ENCODE results near the gene FAM219A.
"Not testable (repeated sequence)": the region's sequence is repeated elsewhere in the genome, so short reads cannot be mapped to it uniquely, and the experiment has no call there.

The FAM219A gene

DNA sequence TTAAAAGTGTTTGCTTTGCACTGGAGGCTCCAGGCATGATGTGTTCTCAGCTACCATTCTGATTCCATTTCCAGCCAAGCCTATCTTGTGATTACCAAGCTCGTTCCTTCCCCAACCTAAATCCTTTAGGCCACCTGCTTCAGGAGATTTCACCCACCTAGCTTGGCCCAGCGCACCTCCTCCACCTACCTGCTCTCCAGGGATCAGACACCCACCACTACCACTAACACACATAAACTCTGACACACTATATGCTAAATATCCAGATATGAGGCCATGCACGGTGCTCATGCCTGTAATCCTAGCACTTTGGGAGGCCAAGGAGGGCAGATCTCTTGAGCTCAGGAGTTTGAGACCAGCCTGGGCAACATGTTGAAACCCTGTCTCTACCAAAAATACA is 84.0 kb downstream of the FAM219A start:
- FAIRE-seq = no peak

- no peak for FAIRE-seq
These were observed 84.6 kb downstream of the FAM219A start for GRCh38 chr9:34373749-34374148.

GRCh38 chr9:34372467-34373011 is 85.8 kb downstream of the FAM219A start:
- FAIRE-seq = no peak

DNA sequence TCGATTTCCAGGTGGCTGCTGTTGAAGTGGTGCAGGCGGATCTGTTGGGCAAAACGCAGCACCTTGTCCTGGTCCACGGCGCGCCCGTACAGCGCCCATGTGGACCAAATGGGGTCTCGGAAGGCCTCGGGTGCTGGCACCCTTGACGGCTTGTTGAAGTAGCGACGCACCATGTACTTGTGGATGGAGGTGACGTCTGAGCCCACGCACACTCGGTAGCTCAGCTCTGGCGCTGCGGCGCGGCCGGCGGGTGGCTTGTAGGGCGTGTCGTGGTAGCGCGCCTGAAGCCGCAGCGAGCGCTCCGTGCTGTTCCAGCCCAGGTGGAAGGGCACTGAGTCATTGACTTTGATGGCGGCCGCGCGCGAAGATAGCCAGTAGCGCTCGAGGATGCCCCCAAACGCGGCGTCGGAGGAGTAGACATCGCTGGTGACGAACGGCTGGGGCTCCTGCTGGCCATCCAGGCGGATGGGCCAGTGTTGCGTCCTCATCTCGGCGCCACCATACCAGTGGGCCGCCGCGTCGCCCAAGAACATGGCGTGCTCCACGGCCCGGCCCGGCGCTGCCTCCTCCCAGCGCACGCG is 86.4 kb downstream of the FAM219A start:
- FAIRE-seq = no peak

DNA sequence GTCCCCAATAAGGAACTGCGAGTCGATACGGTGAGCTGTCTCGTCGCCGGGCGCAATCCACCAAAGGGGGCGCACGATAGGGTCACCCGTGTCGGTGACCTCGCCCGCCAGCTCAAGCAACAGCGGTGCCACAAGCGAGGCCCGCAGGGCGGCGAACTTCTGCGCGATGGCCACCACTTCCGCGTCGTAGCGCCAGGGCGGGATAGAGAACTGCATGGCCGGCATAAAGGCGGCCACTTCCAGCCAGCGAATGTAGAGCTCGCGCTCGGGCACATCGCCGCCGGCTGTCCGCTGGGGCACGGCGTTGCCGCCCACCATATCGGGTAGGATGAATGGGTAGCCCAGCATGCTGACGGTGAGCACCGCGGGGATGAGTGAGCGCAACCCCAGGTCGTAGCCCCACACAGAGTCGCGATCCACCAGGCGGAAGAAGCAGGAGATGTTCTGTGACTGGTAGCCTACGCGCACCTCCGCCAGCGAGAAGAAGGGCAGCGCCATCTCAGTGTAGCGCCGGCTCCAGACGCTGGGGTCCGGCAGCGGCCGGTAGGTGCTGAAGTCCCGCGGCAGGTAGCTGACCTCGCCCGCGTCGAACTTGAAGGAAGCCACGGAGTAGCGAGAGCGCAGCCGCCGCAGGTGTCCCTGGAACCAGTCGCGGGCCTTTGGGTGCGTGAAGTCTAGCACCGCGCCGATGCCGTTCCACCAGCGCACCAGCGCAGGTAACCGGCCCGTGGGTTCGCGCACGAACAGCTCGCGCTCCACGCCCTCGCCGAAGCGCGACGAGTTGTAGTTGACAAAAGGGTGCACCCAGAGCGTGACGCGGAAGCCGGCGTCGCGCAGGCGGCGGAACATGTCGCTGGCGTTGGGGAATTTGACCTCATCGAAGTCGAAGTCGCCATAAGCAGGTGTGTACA is 87.1 kb downstream of the FAM219A start:
- no peak for FAIRE-seq

DNA sequence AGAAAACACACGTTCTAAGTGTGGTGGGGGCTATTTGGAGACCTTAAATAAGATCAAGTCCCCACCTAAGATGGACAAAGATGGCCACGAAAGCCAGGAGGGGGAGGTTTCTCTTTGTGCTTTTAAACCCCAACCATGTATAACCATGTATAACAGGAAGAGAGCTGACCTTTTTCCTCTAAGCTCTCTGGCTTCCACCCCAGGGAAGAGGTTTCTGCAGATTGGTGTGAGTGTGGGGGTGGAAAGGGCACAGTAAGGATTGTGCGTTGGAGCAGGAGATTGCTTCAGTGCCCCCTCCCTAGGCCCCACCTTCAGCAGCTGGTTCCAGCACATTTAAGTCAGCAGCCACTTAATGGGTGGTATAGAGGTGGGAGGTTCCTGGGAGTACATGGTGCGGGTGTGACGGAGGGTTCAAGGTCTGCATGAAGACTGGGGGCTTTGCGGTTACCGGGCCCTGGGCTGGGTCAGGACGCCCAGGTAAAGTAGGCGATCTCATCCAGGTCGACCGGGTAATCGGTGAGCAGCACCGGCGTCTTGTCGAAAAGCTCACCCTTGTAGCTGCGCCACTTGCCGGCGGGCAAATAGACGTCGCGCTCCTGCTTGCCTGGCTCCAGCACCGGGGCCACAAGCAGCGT is 87.9 kb downstream of the FAM219A start:
- FAIRE-seq = no peak

GRCh38 chr9:34369636-34370035 is 88.7 kb downstream of the FAM219A start:
- no peak for FAIRE-seq

DNA sequence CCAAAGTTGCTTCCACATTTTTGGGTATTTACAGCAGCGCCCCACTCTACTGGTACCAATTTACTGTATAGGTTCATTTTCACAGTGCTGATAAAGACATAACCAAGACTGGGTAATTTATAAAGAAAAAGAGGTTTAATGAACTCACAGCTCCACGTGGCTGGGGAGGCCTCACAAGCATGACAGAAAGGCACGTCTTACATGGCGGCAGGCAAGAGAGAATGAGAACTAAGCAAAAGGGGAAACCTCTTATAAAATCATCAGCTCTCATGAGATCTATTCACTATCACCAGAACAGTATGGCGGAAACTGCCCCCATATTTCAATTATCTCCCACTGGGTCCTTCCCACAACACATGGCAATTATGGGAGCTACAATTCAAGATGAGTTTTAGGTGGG is 89.6 kb downstream of the FAM219A start:
- not testable (repeated sequence) for FAIRE-seq

- not testable (repeated sequence) for FAIRE-seq
These were observed 90.5 kb downstream of the FAM219A start for GRCh38 chr9:34367751-34368410.

DNA sequence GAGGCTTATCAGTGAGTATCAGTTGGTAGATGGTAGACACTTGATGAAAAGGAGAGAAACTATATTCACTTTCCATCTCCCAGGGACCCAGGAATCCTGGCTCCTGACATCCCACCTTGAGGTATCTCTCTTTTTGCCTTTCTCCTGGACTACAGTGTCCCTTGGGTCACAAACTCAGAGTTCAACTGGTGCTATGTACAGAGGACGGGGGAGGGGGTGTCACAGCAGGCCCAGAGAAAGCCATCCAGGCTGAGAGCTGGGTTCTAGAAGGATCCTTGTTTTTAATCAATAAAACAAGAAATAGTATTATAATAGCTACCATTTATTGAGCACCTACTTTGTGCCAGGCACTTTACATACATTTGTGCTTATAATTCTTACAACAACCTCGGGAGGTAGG is 92.0 kb downstream of the FAM219A start:
- no peak for FAIRE-seq

DNA sequence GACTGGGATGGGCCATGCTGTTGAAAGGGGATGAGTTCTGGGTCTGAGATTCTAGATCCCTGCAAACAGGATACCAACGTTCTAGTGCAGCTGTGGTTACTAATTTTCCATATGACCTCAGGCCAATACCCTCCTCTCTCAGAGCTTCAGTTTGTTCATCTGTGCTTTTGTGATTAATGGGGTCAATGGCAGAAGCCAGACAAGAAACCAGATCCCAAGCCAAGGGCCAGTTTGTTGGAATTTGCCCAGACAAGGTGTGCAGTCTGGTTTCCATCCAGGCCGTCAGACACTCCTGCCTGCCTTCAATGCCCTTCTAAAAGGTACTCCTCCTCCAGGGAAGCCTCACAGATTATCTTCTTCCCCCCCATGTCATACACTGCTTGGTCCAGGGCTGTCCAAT is 93.1 kb downstream of the FAM219A start:
- FAIRE-seq = no peak

DNA sequence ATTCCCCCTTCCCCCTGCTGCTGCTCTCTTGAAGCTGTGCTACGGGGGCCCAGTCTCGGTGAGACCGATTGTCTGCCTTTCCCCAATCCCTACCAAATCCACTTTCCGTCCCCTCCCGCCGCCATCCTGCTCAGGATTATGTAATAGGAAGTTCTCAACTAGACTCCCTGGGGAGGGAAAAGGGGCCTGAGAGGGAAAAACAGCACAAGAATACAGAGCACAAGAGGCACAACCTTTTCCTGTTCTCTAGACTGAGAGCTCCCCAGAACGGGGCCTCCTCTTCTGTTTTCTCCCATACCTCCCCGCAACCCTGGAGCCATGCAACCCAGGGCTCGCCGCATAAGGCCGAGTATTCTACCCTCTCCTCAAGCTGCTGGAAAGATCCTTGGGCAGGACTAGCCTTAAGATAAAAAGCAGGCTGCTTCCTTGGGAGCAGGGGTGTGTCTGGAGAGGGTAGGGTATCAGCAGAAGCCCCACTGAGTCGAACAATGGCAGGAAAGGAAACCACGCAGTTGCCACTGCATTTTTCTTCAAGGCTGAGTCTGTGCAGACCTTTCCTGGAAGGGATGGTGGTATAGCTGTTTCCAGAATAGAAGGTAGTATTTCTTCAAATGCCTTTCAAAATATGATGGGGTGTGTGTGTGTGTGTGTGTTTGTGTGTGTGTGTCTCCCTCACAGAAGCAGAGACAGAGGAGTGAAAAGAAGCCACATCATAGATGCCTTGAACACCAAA is 94.6 kb downstream of the FAM219A start:
- no peak for FAIRE-seq

GRCh38 chr9:34362614-34363214 is 95.7 kb downstream of the FAM219A start:
- no peak for FAIRE-seq

- not testable (repeated sequence) for FAIRE-seq
These were observed 105.4 kb downstream of the FAM219A start for GRCh38 chr9:34352957-34353356.

GRCh38 chr9:34352122-34352652 is 106.2 kb downstream of the FAM219A start:
- not testable (repeated sequence) for FAIRE-seq

- FAIRE-seq = no peak
These were observed 109.0 kb downstream of the FAM219A start for GRCh38 chr9:34349324-34349723.
